NCI-H226 (cell line): ENCODE results near the gene JAK1.
"Not testable (repeated sequence)": the region's sequence is repeated elsewhere in the genome, so short reads cannot be mapped to it uniquely, and the experiment has no call there.

Experiments
- DNase-seq: peaks from one replicate; pipeline ENCODE4 v3.0.0-alpha.2; 2015

The JAK1 gene

DNA sequence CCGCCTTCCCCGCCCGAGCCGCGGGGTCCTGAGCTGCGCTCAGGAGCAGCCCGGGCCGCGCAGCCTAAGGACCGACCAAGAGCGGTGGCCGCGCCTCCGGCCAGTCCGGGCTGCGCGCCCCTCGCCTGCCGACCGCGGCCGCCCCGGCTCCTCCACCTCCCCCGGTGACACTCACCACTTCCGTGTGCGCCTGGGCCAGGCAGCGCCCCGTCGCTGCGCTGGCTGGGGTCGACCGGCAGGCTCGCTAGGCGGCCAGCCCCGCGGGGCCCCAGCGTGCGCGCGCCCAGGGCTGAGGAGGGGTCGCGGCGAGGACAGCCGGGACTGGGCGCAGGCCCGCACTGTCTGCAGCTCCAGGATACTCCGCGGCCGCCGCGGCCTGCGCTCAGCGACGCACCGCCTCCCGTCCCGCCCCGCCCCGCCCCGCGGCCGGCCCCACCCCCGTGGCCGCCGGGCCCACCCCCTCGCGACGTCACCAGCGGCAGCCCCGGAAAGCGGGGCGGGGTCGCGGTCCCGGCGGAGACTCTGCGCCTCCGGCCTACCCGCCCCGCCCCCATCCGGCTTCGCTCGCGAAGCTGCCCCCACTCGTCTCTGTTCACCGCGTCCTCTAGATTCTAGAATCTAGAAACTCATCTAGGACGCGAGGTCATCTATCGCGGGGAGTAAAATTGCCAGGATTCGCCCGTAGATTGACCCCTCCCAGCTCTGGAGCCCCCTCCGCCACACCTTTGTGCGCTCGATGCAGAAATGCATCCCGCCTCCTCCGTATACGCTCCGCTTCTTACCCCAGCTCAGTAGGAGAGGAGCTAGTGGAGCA, at the start of gene JAK1:
JAK1 (minus strand) TSS at position 392 of the 814 bp plus-strand sequence. CDS start 80,285 bp downstream, outside the sequence.
- peak; percentile 45 for DNase-seq

DNA sequence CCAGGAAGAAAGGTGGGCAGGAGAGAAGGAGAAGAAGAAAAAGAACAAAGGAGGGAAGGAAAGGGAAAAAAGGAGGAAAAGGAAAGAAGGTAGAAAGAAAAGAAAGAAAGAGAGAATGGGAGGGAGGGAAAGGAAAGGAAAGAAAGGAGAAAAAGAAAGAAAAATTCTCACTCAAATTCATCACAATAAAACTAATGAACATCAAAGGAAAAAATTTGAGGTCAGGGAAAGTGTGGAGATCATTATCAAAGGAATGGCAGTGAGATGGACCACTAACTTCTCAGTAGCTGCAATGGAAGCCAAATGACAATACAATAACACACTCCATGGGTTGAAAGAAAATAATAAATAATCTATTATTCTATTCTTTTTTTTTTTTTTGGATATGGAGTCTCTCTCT, 48.0 kb upstream of the JAK1 start:
- DNase-seq, result no peak

DNA sequence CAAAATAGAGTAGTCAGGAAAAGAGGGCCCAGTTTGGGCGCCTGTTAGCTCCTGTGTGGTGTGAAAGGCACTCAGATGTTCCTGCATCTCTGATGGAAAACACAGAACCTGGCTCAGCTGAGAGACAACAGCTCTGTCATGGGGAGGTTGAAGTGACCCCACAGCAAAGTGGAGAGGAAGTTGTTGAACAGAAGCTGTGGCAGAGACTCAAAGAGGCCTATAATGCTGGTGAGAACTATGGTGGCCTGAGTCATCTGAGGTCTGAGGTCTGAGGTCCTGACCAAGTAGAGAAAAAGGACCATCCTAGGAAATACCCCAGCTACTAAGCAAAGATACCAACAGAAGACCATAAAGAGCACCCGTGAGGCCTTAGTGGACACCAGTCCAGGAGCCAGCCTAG, 45.6 kb upstream of the JAK1 start:
- no peak for DNase-seq

DNA sequence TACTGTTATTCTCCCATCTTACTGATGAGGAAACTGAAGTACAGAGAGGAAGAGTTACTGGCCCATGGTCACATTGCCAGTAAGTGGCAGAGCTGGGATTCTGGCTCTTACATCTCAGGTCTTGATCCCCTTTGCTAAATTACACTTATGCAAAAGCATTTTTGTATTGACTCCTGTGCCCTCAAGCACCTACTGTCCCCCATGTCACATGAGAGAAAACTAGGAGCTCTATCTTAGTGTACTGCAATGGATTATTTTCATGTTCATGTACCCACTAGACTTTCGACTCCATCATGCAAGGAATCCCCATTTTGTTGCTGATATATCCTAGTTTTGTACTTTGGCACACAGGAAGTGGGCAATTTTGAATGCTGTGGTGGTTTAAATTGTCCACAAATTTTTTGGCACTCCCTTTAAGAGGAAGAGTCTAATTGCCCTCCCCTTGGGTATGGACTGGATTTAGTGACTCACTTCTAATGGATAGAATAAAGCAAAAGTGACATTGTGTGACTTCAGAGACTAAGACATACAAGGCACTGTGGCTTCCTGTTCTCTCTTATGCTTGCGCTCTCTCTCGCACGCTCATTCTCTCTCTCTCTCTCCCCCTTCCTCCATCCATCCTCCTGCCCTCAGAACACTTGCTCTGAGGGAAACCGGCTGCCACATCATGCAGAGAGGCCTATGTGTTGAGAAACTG, 43.5 kb upstream of the JAK1 start:
- DNase-seq, result no peak

DNA sequence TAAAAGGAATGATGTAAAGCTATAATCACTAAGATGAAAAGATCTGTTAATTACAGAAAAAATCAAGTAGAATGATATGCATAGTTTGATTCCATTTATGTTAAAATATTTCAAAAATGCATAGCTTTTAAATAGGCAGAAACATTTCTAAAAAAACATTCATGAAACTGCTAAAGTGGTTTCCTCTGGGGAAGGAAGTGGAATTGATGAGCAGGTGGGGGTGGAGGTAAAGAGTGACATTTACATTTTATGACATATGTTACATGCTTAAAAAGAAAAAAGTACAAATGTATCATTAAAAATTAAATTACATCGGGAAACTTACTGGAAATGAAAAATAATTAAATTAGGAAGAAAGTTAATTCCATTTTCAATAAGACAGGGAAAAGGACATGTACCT, 42.8 kb upstream of the JAK1 start:
- DNase-seq, result no peak

DNA sequence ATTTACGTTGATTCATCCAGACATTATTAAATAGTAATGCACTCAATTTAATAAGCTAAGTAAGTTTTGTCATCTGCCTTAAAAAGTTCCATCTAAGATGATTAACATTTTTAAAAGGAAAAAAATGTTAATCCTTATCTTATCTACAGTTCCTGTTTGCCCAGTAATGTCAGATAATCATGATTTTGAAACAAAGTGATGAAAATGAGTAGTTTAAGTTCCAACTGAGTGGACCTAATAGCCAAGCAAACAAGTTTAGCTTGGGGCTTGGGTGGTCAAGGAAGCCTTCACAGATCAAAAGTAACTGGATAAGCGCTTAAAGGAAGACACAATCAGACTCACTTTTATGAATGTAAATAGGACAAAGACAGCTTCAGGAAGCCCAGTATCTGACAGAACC, 40.5 kb upstream of the JAK1 start:
- DNase-seq, result no peak

DNA sequence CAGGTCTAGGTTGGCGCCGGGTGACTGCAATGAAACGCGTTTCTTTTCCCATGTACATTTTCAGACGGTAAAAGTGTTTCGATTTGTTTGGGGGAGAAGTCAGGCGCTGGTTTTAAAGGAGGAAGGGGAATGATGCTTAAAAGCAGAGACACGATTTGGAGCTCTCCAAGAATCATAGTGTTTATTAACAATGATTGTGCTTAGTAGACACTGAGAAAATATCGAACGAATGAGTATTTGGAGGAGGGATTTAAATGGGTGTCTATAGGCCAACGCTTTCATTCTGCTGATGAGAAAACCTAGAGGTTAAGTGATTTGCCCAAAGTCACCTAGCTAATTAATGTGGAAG, 36.9 kb upstream of the JAK1 start:
- no peak for DNase-seq

DNA sequence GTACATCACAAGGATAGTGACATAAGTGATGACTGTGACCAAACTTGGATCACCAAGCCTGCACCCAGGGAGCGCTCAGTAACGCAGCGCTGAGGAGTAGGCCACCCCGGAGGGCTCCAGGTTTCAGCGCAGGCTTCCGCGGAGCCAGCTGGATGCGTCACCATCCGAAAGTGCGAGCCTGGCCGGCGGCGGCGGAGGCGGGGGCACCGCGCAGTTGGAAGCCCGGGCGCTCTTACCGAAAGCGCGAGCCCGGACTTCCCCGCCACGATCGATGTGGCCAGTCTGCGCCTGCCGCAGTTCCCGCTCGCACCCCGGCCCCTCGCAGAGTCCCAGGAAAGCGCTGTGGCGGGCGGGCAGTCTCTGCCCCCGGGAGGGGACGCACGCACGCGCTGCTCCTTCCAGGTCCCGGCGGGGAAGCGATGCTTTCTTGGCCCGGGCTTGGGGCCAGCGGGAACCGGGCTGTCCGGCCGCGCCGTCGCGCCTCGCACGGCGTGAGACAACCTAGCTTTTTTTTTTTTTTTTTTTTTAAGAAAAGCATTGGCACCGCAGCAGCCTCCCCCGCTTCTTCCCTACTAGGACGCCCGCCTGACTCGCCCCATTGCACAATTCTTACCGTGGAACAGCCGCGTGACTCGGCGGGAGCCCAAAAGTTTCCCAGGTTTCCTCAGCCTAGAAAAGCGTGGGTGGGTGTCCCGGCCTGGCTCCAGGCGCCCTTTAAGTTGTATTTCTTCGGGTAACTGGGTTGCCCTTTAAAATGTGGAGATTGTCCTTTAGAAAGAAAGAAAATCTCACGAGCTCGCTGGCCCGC, 36.4 kb upstream of the JAK1 start:
- DNase-seq, result peak; percentile 63

DNA sequence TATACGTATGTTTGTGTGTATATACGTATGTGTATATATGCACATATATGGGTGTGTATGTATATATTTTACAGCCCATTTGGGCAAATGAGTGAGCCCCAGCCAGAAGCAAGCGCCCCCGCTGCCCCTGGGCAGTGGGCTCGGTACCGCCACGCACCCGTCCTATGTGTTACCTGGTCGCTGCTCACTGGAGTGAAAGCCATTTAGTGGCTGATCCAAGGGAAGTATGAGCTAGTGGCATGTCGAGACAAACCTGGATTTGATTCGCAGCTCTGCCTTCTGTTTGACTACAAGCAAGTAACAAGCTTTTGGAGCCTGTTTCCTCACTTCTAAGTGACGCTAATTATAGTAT, 35.8 kb upstream of the JAK1 start:
- DNase-seq, result no peak

DNA sequence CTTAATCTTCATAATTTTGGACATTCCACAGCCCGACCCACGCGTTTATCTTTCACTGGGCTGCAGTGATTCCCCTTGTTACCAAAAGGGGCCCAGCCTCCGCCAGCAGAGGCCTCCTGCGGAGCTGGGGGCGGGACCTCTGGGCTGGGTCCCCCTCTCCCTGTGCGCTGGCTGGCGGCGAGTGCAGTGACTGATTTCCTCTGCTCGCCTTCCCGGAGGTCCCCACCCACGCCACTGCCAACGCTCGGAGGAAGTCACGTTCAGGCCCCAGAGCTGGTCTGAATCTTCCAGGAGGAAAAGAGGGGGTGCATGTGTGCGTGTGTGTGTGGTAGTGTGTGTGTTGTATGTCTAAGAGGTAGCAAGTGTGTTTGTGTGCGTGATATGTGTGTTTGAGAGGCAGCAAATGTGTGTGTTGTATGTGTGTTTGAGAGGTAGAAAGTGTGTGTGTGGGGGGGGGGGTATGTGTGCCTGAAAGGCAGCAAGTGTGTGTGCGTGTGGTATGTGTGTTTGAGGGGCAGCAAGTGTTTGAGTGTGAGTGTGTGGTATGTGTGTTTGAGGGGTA, 35.0 kb upstream of the JAK1 start:
- no peak for DNase-seq

DNA sequence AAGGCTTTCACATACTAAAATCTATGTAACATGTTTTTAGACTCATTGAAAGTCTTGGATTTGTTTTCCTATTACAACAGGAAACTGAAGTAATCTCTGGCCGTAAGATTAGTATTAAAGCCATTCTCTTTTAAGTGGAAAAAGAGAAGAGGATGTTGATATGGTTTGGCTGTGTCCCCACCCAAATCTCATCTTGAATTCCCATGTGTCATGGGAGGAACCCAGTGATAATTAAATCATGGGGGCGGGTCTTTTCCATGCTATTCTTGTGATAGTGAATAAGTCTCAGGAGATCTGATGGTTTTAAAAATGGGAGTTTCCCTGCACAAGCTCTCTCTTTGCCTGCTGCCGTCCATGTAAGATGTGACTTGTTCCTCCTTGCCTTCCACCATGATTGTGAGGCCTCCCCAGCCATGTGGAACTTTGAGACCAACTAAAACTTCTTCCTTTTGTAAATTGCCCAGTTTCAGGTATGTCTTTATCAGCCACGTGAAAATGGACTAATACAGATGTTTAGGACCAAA, 32.1 kb upstream of the JAK1 start:
- not testable (repeated sequence) for DNase-seq

DNA sequence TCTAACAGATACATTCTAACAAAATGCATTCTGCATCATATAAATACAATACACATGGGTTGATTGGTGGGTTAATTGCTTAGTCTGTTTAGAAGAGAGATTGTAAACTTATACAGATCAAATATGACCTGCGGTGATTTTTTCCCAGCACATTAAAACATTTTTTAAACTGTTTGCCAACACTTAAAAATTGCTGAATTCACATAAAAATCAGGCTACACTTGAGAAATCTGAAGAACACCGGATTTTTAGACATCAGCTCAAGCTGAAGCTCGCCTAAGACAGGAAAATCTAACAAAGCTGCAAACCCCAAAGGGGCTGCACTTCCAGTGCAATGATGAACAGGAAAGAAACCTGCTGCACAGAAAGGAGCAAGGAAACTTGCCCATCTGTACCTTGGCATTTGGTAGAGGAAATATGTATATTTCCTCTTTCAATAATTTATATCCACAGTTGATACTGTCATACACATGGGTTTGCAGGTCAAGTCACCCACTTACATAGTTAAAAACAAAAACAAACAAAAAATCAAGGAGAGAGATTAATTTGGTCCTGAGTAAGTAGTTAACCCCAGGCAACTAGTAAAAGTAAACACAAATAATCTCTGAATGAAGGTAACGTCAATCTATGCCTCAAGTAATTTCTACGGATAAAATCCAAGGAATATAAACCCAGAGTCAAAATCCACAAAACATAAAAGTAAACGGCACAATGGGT, 30.4 kb upstream of the JAK1 start:
- no peak for DNase-seq

DNA sequence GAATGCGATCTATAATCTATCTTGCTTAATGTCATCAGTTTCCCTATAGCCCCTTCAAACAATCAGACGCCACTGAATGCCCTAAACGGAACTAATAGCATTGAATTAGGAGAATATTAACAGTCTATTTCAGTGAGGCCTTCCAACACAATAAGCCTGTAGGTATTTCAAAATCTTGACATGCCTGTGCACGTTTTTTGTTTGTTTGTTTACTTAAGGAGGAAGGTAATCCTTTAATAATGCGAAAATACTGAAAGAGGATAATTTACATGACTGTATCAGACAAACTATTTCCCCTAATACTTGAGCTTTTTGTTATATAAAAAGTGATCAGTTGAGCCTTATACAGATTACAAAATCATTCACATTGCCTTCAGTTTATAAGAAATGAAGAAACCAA, 29.0 kb upstream of the JAK1 start:
- DNase-seq, result no peak

DNA sequence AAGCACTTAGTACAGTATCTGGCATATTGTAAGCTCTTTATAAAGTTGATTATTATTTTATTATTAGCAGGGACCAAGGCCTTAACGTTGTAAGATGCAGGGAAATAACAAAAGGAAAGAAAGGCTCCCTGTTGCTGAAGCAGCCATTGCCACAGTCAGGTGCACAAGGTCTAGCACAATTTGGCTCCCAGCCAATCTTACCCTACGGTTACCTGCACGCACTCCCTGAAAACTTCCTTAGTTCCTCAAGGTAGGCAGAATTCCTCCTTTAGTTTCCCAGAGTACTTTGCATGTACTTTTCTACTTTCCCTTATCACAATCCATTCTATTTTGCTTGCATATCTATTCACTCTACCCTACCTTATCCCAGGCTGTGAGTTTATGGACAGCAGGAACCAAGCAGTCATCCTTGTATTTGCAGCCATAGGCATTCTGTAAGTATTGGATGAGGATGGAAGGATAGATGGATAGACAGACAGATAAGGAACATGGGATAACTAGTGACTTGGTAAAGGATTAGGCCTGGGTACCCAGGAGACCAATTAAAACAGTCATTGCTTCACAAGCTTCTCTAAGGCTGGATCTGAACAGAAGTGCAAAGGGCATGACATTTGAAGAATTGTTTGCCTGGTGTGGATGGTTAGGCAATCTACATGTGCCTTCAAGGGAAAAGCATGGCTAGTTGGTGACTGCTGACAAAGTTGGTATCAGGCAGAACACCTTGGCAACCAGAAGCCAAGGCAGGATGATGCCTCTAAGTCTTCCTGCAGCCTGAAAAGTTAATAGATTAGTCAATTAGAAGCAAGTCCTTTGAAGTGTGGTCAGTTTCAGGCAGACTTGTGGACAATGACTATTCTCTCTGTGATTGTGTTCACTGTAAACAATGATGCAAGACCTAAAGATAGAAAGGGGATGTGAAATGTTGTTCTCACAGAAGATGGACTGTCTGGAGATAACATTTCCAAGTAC, 20.8 kb upstream of the JAK1 start:
- no peak for DNase-seq

DNA sequence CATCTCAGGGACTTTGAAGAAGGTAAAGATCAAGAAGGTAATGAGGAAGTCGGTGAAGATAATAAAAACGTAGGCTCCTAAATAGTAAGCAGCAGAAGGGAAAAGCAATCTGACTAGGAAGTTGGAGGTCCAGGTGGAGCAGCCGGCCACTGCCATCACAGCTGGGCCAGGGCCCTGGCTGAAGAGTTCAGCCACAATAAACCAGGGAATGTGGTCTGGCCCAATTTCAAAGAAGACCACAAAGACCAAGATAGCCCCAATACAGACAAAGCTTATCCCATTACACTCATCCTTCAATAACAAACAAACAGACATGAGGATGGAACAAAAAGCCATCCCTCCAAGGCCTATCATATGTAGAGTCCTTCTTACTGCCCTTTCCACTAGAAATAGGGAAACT, 18.4 kb upstream of the JAK1 start:
- DNase-seq, result no peak

DNA sequence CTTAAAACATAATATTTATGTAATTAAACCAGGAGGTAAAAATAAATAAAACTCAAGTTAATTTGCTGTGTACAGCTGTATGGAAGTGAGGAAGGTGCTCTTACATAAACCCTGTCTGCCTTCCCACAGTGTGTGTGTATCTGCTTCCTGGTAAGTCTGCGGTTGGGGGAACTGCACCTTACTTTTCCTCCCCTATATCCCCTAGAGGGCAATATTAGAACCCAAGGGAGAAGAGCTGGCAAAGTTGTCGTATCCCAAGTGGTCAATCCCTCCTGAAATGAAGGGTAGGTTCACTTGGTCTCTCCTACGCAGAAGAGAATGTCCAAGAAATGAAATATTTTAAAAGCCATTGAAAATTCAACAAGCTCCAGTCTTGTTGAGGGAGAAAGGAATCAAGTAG, 17.8 kb upstream of the JAK1 start:
- DNase-seq, result no peak

DNA sequence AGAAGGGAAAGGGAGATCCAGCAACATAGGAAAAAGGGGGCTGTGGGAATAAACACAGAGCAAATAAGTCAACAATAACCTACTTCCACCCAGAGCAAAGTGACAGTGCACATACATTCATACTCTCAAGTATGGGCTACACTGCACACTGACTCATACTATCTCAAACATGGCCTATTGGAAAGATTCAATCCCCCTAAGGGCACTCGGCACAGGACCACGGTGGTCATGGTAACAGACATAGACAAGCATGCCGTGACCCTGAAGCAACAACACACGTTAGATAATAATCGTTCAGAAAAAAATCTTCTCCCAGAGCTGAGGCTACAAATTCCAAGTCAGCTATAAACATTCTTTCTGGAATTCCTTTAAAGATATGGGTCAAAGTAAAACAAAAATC, 16.8 kb upstream of the JAK1 start:
- DNase-seq, result peak; percentile 89

DNA sequence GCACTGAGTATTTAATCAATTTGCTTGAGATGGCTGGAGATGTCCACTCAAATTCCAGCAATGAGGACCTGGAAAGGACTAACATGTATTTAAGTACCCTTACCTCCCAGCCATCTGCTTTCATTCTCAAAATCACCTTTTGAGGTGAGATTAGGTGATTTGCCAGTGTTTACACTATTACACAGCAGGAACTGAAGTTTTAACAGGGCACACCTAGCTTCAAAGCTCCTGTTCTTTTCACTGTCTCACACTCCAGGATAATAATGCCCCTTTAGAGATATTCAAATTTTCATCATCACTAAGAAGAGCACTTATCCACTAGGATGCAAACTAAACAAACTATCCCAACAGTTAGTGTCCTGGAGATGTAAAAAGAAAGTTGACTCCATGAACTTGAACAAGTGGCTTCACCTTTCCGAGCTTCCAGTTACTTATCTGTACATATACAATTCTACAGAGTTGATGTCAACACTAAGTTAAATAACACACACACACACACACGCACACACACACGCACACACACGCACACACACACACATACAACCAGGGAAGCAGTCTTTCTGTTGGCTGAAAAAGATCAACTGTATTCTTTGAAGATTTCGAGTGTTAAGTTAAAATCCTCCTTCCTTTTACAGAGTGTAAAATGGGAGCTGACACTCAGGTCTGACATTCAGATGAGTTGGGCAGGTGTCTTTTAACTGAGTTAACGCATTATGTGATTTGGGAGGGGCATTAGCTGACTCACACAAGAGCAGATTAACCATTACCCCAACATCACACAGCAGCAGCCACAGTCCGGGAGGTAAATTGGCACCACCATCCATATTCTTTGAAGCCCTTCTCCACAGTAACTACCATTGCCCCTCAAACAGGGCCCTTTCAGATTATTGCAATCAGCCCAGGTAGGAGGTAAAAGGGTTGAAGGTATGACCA, 15.5 kb upstream of the JAK1 start:
- DNase-seq, result no peak

DNA sequence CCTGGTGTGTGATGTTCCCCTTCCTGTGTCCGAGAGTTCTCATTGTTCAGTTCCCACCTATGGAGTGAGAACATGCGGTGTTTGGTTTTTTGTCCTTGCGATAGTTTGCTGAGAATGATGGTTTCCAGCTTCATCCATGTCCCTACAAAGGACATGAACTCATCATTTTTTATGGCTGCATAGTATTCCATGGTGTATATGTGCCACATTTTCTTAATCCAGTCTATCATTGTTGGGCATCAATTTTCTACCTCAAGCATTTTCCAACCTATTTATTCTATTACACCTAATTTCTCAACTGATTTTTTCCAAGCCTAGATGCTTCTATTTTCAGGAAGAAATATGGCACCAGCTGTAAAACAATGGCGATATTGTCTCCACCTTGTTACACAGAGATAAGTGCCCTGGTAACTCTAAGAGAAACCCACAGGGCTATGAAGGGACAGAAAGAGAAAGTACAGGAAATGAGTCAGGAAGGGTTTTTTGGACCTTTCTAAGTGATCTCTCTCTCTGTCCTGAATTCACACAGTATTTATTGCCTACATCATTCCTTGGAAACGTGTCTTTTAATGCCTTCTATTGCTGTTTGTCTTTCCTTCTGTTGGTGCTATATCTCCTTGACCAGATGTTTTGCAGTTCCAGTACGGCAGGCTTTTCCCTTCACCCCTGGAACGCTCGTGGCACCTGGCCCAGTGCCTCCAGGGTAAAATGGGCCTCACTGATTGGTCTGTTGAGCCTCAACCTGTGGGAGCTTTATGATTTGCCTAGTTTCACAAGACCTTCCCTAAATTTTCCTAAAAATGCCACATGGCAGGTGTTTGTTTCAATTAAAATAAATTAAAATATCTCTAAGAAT, 14.6 kb upstream of the JAK1 start:
- no peak for DNase-seq
